Motor neuron (in vitro differentiated cells): ENCODE results near the gene PRKAR1B. TPM values are rescaled to one million over a fixed set of nuclear protein-coding genes. Genes with fewer than 3 reads are reported as not detected.
A peak's percentile ranks its signal among the peaks of the same experiment; 100 is the strongest.
"Not testable (repeated sequence)": the region's sequence is repeated elsewhere in the genome, so short reads cannot be mapped to it uniquely, and the experiment has no call there.

ENCODE experiments used
- ATAC-seq, 8 experiments: fragments of 200-7000 bp; cut with Tn5 transposase; replicated peaks in 6 of 8; 2 replicates each; pipeline ENCODE4 v1.8.0; 2021; ENCODE audit warnings: mild to moderate bottlenecking in 8 of 8, moderate library complexity in 8 of 8
- H3K27ac ChIP-seq, 2 donors: fragments of 250-450 bp; sonication (Bioruptor Pico); 2 replicates each; pipeline ENCODE4 v1.9.0; 2021; ENCODE audit warnings: antibody characterized with exemption in 2 of 2, mild to moderate bottlenecking in 2 of 2, moderate library complexity in 1 of 2
- H3K4me1 ChIP-seq, 2 donors: fragments of 250-450 bp; sonication (Bioruptor Pico); replicated peaks in 1 of 2; 2 replicates each; pipeline ENCODE4 v1.6.1; 2021; ENCODE audit warnings: antibody characterized with exemption in 2 of 2, mild to moderate bottlenecking in 2 of 2, moderate library complexity in 1 of 2
- H3K4me3 ChIP-seq, 5 donors: fragments of 250-450 bp; sonication (Bioruptor Pico); 2 replicates each; pipeline ENCODE4 v1.9.0; 2021; ENCODE audit warnings: antibody characterized with exemption in 5 of 5, mild to moderate bottlenecking in 5 of 5, moderate library complexity in 4 of 5
- WGBS, 10 experiments: fragments of 450-650 bp; shearing (Covaris generic); methylation state at CpG; one replicate each; pipeline ENCODE4 v1.0.0; 2022; 5-methylcytosine and 5-hydroxymethylcytosine counted together
- in situ Hi-C, 9 experiments: fragments of 400-800 bp; cut with MboI; loops; one replicate each; pipeline ENCODE4 v1.15.0; 2021; ENCODE audit warnings: low sequenced_read_pairs in 9 of 9, low pct_unique_long_range_greater_than_20kb in 2 of 9; ENCODE audit not compliant: unreplicated experiment in 9 of 9
- total RNA-seq, 8 experiments: library from RNA; unstranded; fragments of 300-600 nt; gene quantifications; 2 replicates each; pipeline versions ENCODE4 v1.2.3 to v1.2.4, GENCODE V29; 2022

PRKAR1B gene
- total RNA-seq, 8 experiments from 2014 or later = 14.3 to 42.2 (median 19.0) TPM

- 75 to 95% (median 86%) methylated on average over 2 to 14 of the region's 16 CpGs; no CpG with 5 or more reads in 1 of the 10 experiments for WGBS, 10 experiments
- no peak overlapping the region for H3K27ac ChIP-seq
Observed at GRCh38 chr7:641269-641671, 85.8 kb downstream of the PRKAR1B start.

GRCh38 chr7:638256-639011, 88.6 kb downstream of the PRKAR1B start:
- no peak overlapping the region for H3K27ac ChIP-seq
- ATAC-seq = no peak
- H3K4me3 ChIP-seq = no peak overlapping the region
- no peaks in the 10 kb centered on the region for H3K4me1 ChIP-seq
- in situ Hi-C loops = no loop called here
- 67 to 100% (median 88%) methylated on average over 1 to 14 of the region's 25 CpGs; no CpG with 5 or more reads in 1 of the 10 experiments for whole genome bisulfite sequencing, 10 experiments

More at GRCh38 chr7:641269-641671, 85.8 kb downstream of the PRKAR1B start:
- ATAC-seq = peak in 1 of 8 experiments; percentile 40
- in situ Hi-C loops = no loop called here
- Histone ChIP-seq H3K4me3 (no peak overlapping the region), H3K4me1 (no peaks in the 10 kb centered on the region)

- ATAC-seq = no peak
- Histone ChIP-seq H3K27ac (no peak overlapping the region), H3K4me3 (no peak overlapping the region), H3K4me1 (no peaks in the 10 kb centered on the region)
- 69 to 94% (median 86%) methylated on average over 1 to 10 of the region's 12 CpGs; no CpG with 5 or more reads in 4 of the 10 experiments for whole genome bisulfite sequencing, 10 experiments
- in situ Hi-C loops = no loop called here
Observed at GRCh38 chr7:637826-638225, 89.3 kb downstream of the PRKAR1B start.

- Histone ChIP-seq H3K4me3 (no peak overlapping the region), H3K4me1 (peaks cover 0 to 3% of the 10 kb centered on the region in 2 donors), H3K27ac (no peak overlapping the region)
- peak in 1 of 8 experiments; percentile 36 for ATAC-seq
- in situ Hi-C loops = no loop called here
- WGBS, 10 experiments = 80% methylated on average over 1 of the region's 17 CpGs; no CpG with 5 or more reads in 9 of the 10 experiments
Observed at GRCh38 chr7:636396-636795, 90.7 kb downstream of the PRKAR1B start.

GRCh38 chr7:635687-636382, 91.2 kb downstream of the PRKAR1B start:
- WGBS, 10 experiments = 93 to 100% (median 100%) methylated on average over 1 to 3 of the region's 81 CpGs; no CpG with 5 or more reads in 6 of the 10 experiments
- H3K27ac ChIP-seq, H3K4me1 ChIP-seq, in situ Hi-C loops, ATAC-seq, H3K4me3 ChIP-seq: not testable (repeated sequence)

GRCh38 chr7:635227-635626, 91.9 kb downstream of the PRKAR1B start:
- WGBS, 10 experiments = 74 to 90% (median 83%) methylated on average over 2 to 3 of the region's 12 CpGs; no CpG with 5 or more reads in 7 of the 10 experiments
- peaks cover 0 to 3% of the 10 kb centered on the region in 2 donors for H3K4me1 ChIP-seq
- in situ Hi-C loops = no loop called here
- ATAC-seq = no peak
- H3K4me3 ChIP-seq = no peak overlapping the region
- no peak overlapping the region for H3K27ac ChIP-seq

GRCh38 chr7:633381-634018, 93.6 kb downstream of the PRKAR1B start:
- ATAC-seq = no peak
- in situ Hi-C loops = no loop called here
- no peak overlapping the region for H3K4me3 ChIP-seq
- H3K27ac ChIP-seq = no peak overlapping the region
- peaks cover 0 to 3% of the 10 kb centered on the region in 2 donors for H3K4me1 ChIP-seq
- WGBS, 10 experiments = 83 to 100% (median 93%) methylated on average over 1 to 7 of the region's 12 CpGs; no CpG with 5 or more reads in 4 of the 10 experiments

- H3K27ac ChIP-seq = no peak overlapping the region
- H3K4me3 ChIP-seq = no peak overlapping the region
- no peak for ATAC-seq
- 90 to 100% (median 95%) methylated on average over 1 to 8 of the region's 23 CpGs; no CpG with 5 or more reads in 4 of the 10 experiments for WGBS, 10 experiments
- in situ Hi-C loops = no loop called here
- peaks cover 0 to 3% of the 10 kb centered on the region in 2 donors for H3K4me1 ChIP-seq
Observed at GRCh38 chr7:632831-633210, 94.3 kb downstream of the PRKAR1B start.

GRCh38 chr7:631964-632830, 94.9 kb downstream of the PRKAR1B start:
- peak in 5 of 8 experiments; percentile 41 to 83 (median 80) for ATAC-seq
- Histone ChIP-seq H3K4me3 (no peak overlapping the region), H3K4me1 (peaks cover 0 to 3% of the 10 kb centered on the region in 2 donors), H3K27ac (peak overlapping the region; percentile 0 to 57)
- WGBS, 10 experiments = 58 to 100% (median 82%) methylated on average over 2 to 7 of the region's 39 CpGs; no CpG with 5 or more reads in 5 of the 10 experiments
- in situ Hi-C loops = no loop called here

GRCh38 chr7:631291-631711, 95.8 kb downstream of the PRKAR1B start:
- 80 to 91% (median 89%) methylated on average over 2 to 4 of the region's 17 CpGs; no CpG with 5 or more reads in 7 of the 10 experiments for WGBS, 10 experiments
- H3K4me1 ChIP-seq = peaks cover 0 to 3% of the 10 kb centered on the region in 2 donors
- in situ Hi-C loops = no loop called here
- ATAC-seq = no peak
- H3K27ac ChIP-seq = no peak overlapping the region
- no peak overlapping the region for H3K4me3 ChIP-seq

- H3K27ac ChIP-seq = no peak overlapping the region
- H3K4me1 ChIP-seq = peaks cover 0 to 3% of the 10 kb centered on the region in 2 donors
- no peak for ATAC-seq
- H3K4me3 ChIP-seq = no peak overlapping the region
- in situ Hi-C loops = no loop called here
- WGBS, 10 experiments = 0 to 72% (median 45%) methylated on average over 1 to 3 of the region's 5 CpGs; no CpG with 5 or more reads in 6 of the 10 experiments
Observed at GRCh38 chr7:630539-630938, 96.5 kb downstream of the PRKAR1B start.

- in situ Hi-C loops = no loop called here
- no peak overlapping the region for H3K4me3 ChIP-seq
- no peak overlapping the region for H3K27ac ChIP-seq
- peaks cover 0 to 3% of the 10 kb centered on the region in 2 donors for H3K4me1 ChIP-seq
- no peak for ATAC-seq
- WGBS, 10 experiments = 40 to 100% (median 91%) methylated on average over 1 to 7 of the region's 12 CpGs; no CpG with 5 or more reads in 5 of the 10 experiments
Observed at GRCh38 chr7:630111-630511, 97.0 kb downstream of the PRKAR1B start.
